K562 (cell line): ENCODE measurements around the gene SBK3. TPM values are rescaled to one million over a fixed set of nuclear protein-coding genes. Genes with fewer than 3 reads are reported as not detected.

Experiments used
- ATAC-seq: fragments of 200-7000 bp; cut with Tn5 transposase; 3 replicates; pipeline ENCODE4 v1.9.1; 2020; ENCODE audit warnings: moderate library complexity
- BruUV-seq: library from RNA; stranded (reverse); fragments of 400-500 nt; replicated peaks from 2 replicates; lab custom pipeline; 2021; lab: Mats Ljungman, UMichigan
- CTCF ChIA-PET: fragments of 300-600 bp; formaldehyde crosslinking; extraction: SDS; loops from one replicate; lab custom pipeline; 2021; ENCODE audit warnings: low intra/inter-chr PET ratio; lab: Yijun Ruan, JAX
- POLR2A ChIA-PET: fragments of 300-600, 350-650 bp; sonication (Branson Sonifier 250); formaldehyde crosslinking; extraction: SDS; loops from one replicate; lab custom pipeline; 2021; ENCODE audit warnings: antibody characterized with exemption, inconsistent platforms; lab: Yijun Ruan, JAX
- DNase-seq, 4 experiments: peaks; one replicate each; pipeline versions ENCODE4 v3.0.0 to v3.0.0-alpha.2; 2011 to 2018; ENCODE audit warnings: low spot score in 3 of 4, mixed read lengths in 3 of 4; ENCODE audit errors: extremely low read depth in 1 of 4
- FAIRE-seq: peaks from 2 replicates; lab custom pipeline; 2011; peaks lifted over from hg19 to GRCh38; lab: Jason Lieb, UNC
- H2AFZ ChIP-seq: 2 replicates; pipeline ENCODE4 v1.6.0; 2011; ENCODE audit warnings: low read depth, low read length, control low read depth, inconsistent platforms
- H3K27ac ChIP-seq: fragments of 200-600 bp; 3 replicates; pipeline ENCODE4 v1.8.0; 2011; ENCODE audit warnings: low read depth, mild to moderate bottlenecking, control low read depth, inconsistent platforms, low read length, moderate library complexity, mixed read lengths; ENCODE audit errors: extremely low read depth
- H3K27me3 ChIP-seq, 2 experiments: fragments of 300-600 bp in 1 of 2; 2 replicates in 1 of 2; 3 replicates in 1 of 2; pipeline versions ENCODE4 v1.6.0 to v1.8.0; 2011; ENCODE audit warnings: inconsistent platforms in 2 of 2, low read length in 2 of 2, mild to moderate bottlenecking in 1 of 2, mixed read lengths in 1 of 2, moderate library complexity in 1 of 2; ENCODE audit not compliant: control insufficient read depth in 2 of 2, insufficient read depth in 2 of 2
- H3K36me3 ChIP-seq: fragments of 300-600 bp; 3 replicates; pipeline ENCODE4 v1.8.0; 2011; ENCODE audit warnings: mild to moderate bottlenecking, low read length, inconsistent platforms; ENCODE audit not compliant: control insufficient read depth, insufficient read depth
- H3K4me1 ChIP-seq, 2 experiments: fragments of 200-600 bp in 1 of 2; replicated peaks in 1 of 2; 2 replicates in 1 of 2; 3 replicates in 1 of 2; pipeline versions ENCODE4 v1.5.1 to v1.8.0; 2011; ENCODE audit warnings: inconsistent platforms in 2 of 2, low read length in 2 of 2, mild to moderate bottlenecking in 1 of 2, mixed read lengths in 1 of 2, moderate library complexity in 1 of 2; ENCODE audit not compliant: control insufficient read depth in 2 of 2, insufficient read depth in 2 of 2
- H3K4me2 ChIP-seq: 2 replicates; pipeline ENCODE4 v1.6.1; 2011; ENCODE audit warnings: low read length, control low read depth, inconsistent platforms, mixed read lengths; ENCODE audit not compliant: insufficient read depth
- H3K4me3 ChIP-seq: fragments of 200-600 bp; sonication (generic), shearing (Covaris generic); 2 replicates; pipeline ENCODE4 v1.5.1; 2016; ENCODE audit warnings: control low read depth, inconsistent platforms
- H3K79me2 ChIP-seq: fragments of 200-600 bp; 3 replicates; pipeline ENCODE4 v1.8.0; 2011; ENCODE audit warnings: low read length, inconsistent platforms; ENCODE audit not compliant: control insufficient read depth, insufficient read depth
- H3K9ac ChIP-seq, 2 experiments: 2 replicates each; pipeline versions ENCODE4 v1.6.0 to v1.6.1; 2011; ENCODE audit warnings: low read depth in 2 of 2, low read length in 2 of 2, control low read depth in 1 of 2, inconsistent platforms in 1 of 2, mild to moderate bottlenecking in 1 of 2, mixed read lengths in 1 of 2; ENCODE audit not compliant: insufficient read depth in 1 of 2
- H3K9me1 ChIP-seq: one replicate; pipeline ENCODE4 v1.6.0; 2011; ENCODE audit warnings: inconsistent platforms, mild to moderate bottlenecking, low read length, moderate library complexity; ENCODE audit not compliant: control insufficient read depth, insufficient read depth
- H3K9me3 ChIP-seq: replicated peaks from 2 replicates; pipeline ENCODE4 v1.5.1; 2011; ENCODE audit warnings: low read depth, low read length, inconsistent platforms; ENCODE audit not compliant: control insufficient read depth, insufficient read depth
- H4K20me1 ChIP-seq: replicated peaks from 2 replicates; pipeline ENCODE4 v1.6.1; 2011; ENCODE audit warnings: low read length, inconsistent platforms, mixed read lengths; ENCODE audit not compliant: control insufficient read depth, insufficient read depth
- BCOR ChIP-seq: fragments of 450-650 bp; IDR thresholded peaks from 2 replicates; pipeline ENCODE4 v1.6.1; 2016
- FOXJ2 ChIP-seq: fragments of 200-800 bp; sonication (Bioruptor generic); IDR thresholded peaks from 2 replicates; pipeline ENCODE4 v1.6.1; 2016; ENCODE audit warnings: missing genetic modification characterization, missing compliant biosample characterization
- FOXP1 ChIP-seq: sonication (generic); formaldehyde crosslinking; IDR thresholded peaks from 2 replicates; pipeline ENCODE4 v1.8.0; 2022; ENCODE audit warnings: mild to moderate bottlenecking, missing genetic modification reagents
- KDM1A ChIP-seq, 2 experiments: fragments of 450-650 bp; IDR thresholded peaks; 2 replicates each; pipeline ENCODE4 v1.6.1; 2016; ENCODE audit warnings: mild to moderate bottlenecking in 2 of 2
- MTF1 ChIP-seq: fragments of 250-450 bp; sonication (Bioruptor Pico); IDR thresholded peaks from 2 replicates; pipeline ENCODE4 v1.9.0; 2021; ENCODE audit warnings: moderate library complexity, mild to moderate bottlenecking, inconsistent platforms, borderline replicate concordance
- NELFE ChIP-seq: IDR thresholded peaks from 2 replicates; pipeline ENCODE4 v1.6.1; 2011; ENCODE audit warnings: mild to moderate bottlenecking; ENCODE audit not compliant: insufficient read depth, insufficient read length
- RBM15 ChIP-seq: fragments of 200-400 bp; formaldehyde crosslinking; IDR thresholded peaks from 2 replicates; pipeline ENCODE4 v1.6.1; 2018; ENCODE audit warnings: mild to moderate bottlenecking, low read length, moderate library complexity; ENCODE audit not compliant: insufficient read depth
- RFX5 ChIP-seq: IDR thresholded peaks from 2 replicates; pipeline ENCODE4 v1.6.1; 2011; ENCODE audit warnings: low read depth, mild to moderate bottlenecking, improper control_type of control experiment, low read length
- RNF219 ChIP-seq: fragments of 250-450 bp; sonication (Bioruptor Pico); IDR thresholded peaks from 2 replicates; pipeline ENCODE4 v1.5.0; 2022; ENCODE audit warnings: mild to moderate bottlenecking
- SNAPC5 ChIP-seq: fragments of 250-450 bp; sonication (Bioruptor Pico); IDR thresholded peaks from 2 replicates; pipeline ENCODE4 v1.8.0; 2021; ENCODE audit warnings: moderate library complexity, mild to moderate bottlenecking, inconsistent platforms
- ZNF175 ChIP-seq: fragments of 200-800 bp; sonication (Bioruptor generic); IDR thresholded peaks from 2 replicates; pipeline ENCODE4 v1.6.1; 2016; ENCODE audit warnings: low read depth, mild to moderate bottlenecking, missing genetic modification characterization, missing compliant biosample characterization
- WGBS: fragments of 100-300 bp; shearing (Covaris generic); methylation state at CpG from one replicate; pipeline ENCODE4 v1.1.6; 2016; ENCODE audit warnings: low coverage, mixed read lengths; ENCODE audit not compliant: insufficient coverage; ENCODE audit errors: missing lambda C conversion rate; 5-methylcytosine and 5-hydroxymethylcytosine counted together
- in situ Hi-C: fragments of 300-500 bp; cut with MboI; formaldehyde crosslinking; loops from 4 replicates; pipeline ENCODE4 v1.15.0; 2018; ENCODE audit warnings: inconsistent platforms, mixed read lengths
- intact Hi-C: fragments of 100-400 bp; cut with micrococcal nuclease; formaldehyde crosslinking; loops from 2 replicates; pipeline ENCODE4 v1.14.2; 2022
- polyA plus RNA-seq, 8 experiments: library from polyadenylated mRNA; depleted of rRNA in 4 of 8; stranded (reverse) in 5 of 8; unstranded in 3 of 8; fragments of >200 nt; fragmentation: Nextera tagmentation in 2 of 8; fragmentation: Illumina TruSeq in 1 of 8; extraction: Ambion mirVana in 2 of 8; extraction: Trizol in 1 of 8; gene quantifications; 2 replicates each; pipeline versions ENCODE4 v1.2.1 to v1.2.3, GENCODE V29; 2011 to 2014; ENCODE audit warnings: inconsistent platforms in 1 of 8, missing spikeins in 1 of 8
- total RNA-seq, 7 experiments: library from RNA; depleted of rRNA in 6 of 7; stranded (reverse); fragments of >200 nt in 6 of 7; fragmentation: Illumina TruSeq in 2 of 7; extraction: Trizol in 2 of 7; gene quantifications; 2 replicates each; pipeline versions ENCODE4 v1.2.1 to v1.2.3, GENCODE V29; 2011 to 2021; ENCODE audit warnings: low replicate concordance in 1 of 7
- TF ChIP-seq, protein P1 (sequence below): sonication (generic); formaldehyde crosslinking; IDR thresholded peaks from 2 replicates; pipeline ENCODE4 v1.8.1; 2023; ENCODE audit warnings: missing genetic modification reagents, mild to moderate bottlenecking, borderline replicate concordance

Gene SBK3
- total and polyA plus RNA-seq, 9 of the 15 experiments (the other 6 are each of a cell fraction or from before 2014, with no cell fraction given) = 0.11 to 0.43 (median 0.13) TPM; not detected in 6

DNA sequence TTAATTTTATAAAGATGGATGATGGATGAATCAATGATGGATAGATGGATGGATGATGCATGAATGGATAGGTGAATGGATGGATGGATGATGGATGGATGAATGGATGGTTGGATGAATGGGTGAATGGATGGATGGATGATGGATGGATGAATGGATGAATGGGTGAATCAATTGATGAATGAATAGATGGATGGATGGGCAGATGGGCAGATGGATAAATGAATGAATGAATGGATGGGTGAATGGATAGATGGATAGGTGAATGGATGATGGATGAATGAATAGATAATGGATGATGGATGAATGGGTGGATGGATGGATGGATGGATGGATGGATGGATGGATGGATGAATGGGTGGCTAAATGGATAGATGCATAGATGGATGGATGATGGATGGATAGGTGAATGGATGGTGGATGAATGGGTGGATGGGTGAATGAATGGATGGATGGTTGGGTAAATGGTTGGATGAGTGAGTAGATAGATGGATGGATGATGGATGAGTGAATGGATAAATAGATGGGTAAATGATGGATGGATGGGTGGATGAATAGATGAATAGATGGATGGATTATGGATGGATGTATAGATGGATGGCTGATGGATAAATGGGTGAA is 22.5 kb upstream of the SBK3 start (continued):
- TF ChIP-seq, protein P1, sequence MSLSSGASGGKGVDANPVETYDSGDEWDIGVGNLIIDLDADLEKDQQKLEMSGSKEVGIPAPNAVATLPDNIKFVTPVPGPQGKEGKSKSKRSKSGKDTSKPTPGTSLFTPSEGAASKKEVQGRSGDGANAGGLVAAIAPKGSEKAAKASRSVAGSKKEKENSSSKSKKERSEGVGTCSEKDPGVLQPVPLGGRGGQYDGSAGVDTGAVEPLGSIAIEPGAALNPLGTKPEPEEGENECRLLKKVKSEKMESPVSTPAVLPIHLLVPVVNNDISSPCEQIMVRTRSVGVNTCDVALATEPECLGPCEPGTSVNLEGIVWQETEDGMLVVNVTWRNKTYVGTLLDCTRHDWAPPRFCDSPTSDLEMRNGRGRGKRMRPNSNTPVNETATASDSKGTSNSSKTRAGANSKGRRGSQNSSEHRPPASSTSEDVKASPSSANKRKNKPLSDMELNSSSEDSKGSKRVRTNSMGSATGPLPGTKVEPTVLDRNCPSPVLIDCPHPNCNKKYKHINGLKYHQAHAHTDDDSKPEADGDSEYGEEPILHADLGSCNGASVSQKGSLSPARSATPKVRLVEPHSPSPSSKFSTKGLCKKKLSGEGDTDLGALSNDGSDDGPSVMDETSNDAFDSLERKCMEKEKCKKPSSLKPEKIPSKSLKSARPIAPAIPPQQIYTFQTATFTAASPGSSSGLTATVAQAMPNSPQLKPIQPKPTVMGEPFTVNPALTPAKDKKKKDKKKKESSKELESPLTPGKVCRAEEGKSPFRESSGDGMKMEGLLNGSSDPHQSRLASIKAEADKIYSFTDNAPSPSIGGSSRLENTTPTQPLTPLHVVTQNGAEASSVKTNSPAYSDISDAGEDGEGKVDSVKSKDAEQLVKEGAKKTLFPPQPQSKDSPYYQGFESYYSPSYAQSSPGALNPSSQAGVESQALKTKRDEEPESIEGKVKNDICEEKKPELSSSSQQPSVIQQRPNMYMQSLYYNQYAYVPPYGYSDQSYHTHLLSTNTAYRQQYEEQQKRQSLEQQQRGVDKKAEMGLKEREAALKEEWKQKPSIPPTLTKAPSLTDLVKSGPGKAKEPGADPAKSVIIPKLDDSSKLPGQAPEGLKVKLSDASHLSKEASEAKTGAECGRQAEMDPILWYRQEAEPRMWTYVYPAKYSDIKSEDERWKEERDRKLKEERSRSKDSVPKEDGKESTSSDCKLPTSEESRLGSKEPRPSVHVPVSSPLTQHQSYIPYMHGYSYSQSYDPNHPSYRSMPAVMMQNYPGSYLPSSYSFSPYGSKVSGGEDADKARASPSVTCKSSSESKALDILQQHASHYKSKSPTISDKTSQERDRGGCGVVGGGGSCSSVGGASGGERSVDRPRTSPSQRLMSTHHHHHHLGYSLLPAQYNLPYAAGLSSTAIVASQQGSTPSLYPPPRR (CRISPR knock-in tag) = no peak
- TF ChIP-seq NELFE (no peak), KDM1A (IDR thresholded peaks at IDR 0.05) (peak in 1 of 2 experiments; percentile 18; a peak in 1 of 4 replicates)

GRCh38 chr19:55566823-55567222 is 21.5 kb upstream of the SBK3 start:
- H3K9me1 ChIP-seq = no peaks in the 10 kb centered on the region
- CTCF ChIA-PET = no interaction called here
- no peaks in the 10 kb centered on the region for H4K20me1 ChIP-seq
- H3K9me3 ChIP-seq = no peaks in the 10 kb centered on the region
- peak in 1 of 4 experiments; percentile 3 for DNase-seq
- H3K4me3 ChIP-seq = no peak overlapping the region
- H3K4me2 ChIP-seq = no peak overlapping the region
- peaks cover 0 to 7% of the 10 kb centered on the region in 2 experiments; a peak in 2 of 5 replicates for H3K4me1 ChIP-seq
- H3K79me2 ChIP-seq = no peaks in the 10 kb centered on the region
- WGBS = 5% methylated on average over 9 of the region's 9 CpGs
- H2AFZ ChIP-seq = no peak overlapping the region
- no peaks in the 10 kb centered on the region for H3K36me3 ChIP-seq
- POLR2A ChIA-PET = interaction anchor here (0.5 kb wide), 1 partner anchor 366 kb away, joined by 3 read pairs; no protein-coding TSS in a partner anchor
- no TSS peak for BruUV-seq
- FAIRE-seq = no peak
- in situ Hi-C loops (no loop called here), intact Hi-C loops (no loop called here)
- no peak for ATAC-seq
- peak overlapping the region in 1 of 2 experiments; percentile 70; a peak in 2 of 4 replicates for H3K9ac ChIP-seq
- H3K27me3 ChIP-seq = no peaks in the 10 kb centered on the region; a peak in 2 of 5 replicates
- H3K27ac ChIP-seq = no peak overlapping the region
- no peak for TF ChIP-seq FOXP1
- TF ChIP-seq RNF219 (CRISPR knock-in tag) = no peak
- no peak for TF ChIP-seq MTF1
- no peak for TF ChIP-seq FOXJ2 (tag)
- no peak for TF ChIP-seq BCOR
- TF ChIP-seq SNAPC5 (CRISPR knock-in tag) = no peak
- no peak for TF ChIP-seq ZNF175 (CRISPR knock-in tag)
- TF ChIP-seq RBM15 = no peak
- no peak for TF ChIP-seq RFX5
